Neutrophil (primary cell): ENCODE data around the gene NOL3.

Experiments
- H3K27ac ChIP-seq: fragments of 200-600 bp; sonication (generic); 2 replicates; pipeline ENCODE4 v1.5.1; 2016; ENCODE audit warnings: mild to moderate bottlenecking, moderate library complexity
- H3K27me3 ChIP-seq: fragments of 200-600 bp; sonication (generic); 2 replicates; pipeline ENCODE4 v1.6.0; 2016; ENCODE audit warnings: mild to moderate bottlenecking
- H3K36me3 ChIP-seq: fragments of 200-600 bp; sonication (generic); 2 replicates; pipeline ENCODE4 v1.5.1; 2017
- H3K4me1 ChIP-seq, 2 experiments: fragments of 200-600 bp in 1 of 2; sonication (generic) in 1 of 2; 1 replicate in 1 of 2; 2 replicates in 1 of 2; pipeline versions ENCODE4 v1.5.1 to v1.6.1; 2013 to 2016; ENCODE audit warnings: low read depth in 1 of 2, low read length in 1 of 2, mild to moderate bottlenecking in 1 of 2, moderate library complexity in 1 of 2; ENCODE audit not compliant: control insufficient read depth in 1 of 2, insufficient read depth in 1 of 2
- H3K4me3 ChIP-seq, 2 experiments: fragments of 200-600 bp in 1 of 2; sonication (generic) in 1 of 2; 1 replicate in 1 of 2; 2 replicates in 1 of 2; pipeline ENCODE4 v1.5.1; 2013 to 2016; ENCODE audit warnings: low read depth in 1 of 2, low read length in 1 of 2, mild to moderate bottlenecking in 1 of 2, moderate library complexity in 1 of 2
- H3K9me3 ChIP-seq: fragments of 200-600 bp; sonication (generic); 2 replicates; pipeline ENCODE4 v1.5.1; 2016
- TF ChIP-seq, protein P1 (sequence below): fragments of 200-600 bp; sonication (generic); IDR thresholded peaks from 2 replicates; pipeline ENCODE4 v1.5.1; 2016; ENCODE audit warnings: antibody characterized with exemption

Gene NOL3

DNA sequence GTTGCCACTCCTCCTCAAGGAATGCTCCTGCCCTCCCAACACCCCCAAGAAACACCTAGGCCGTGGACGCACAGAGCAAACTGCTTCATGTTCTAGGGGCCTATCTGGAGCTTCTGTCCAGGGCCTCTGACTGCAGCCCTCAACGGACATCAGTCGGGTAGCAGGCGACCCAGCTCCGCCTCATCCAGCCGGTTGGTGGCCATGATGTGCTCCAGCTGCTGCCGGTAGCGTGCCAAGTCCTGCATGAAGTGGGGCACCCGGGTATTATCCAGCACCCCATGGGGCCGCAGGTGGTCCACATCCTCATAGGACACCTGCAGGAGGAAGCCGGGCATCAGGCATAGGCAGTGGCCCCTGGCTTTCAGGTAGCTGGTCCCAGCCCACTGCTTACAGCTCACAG is 6.3 kb downstream of the NOL3 start:
- TF ChIP-seq, protein P1, sequence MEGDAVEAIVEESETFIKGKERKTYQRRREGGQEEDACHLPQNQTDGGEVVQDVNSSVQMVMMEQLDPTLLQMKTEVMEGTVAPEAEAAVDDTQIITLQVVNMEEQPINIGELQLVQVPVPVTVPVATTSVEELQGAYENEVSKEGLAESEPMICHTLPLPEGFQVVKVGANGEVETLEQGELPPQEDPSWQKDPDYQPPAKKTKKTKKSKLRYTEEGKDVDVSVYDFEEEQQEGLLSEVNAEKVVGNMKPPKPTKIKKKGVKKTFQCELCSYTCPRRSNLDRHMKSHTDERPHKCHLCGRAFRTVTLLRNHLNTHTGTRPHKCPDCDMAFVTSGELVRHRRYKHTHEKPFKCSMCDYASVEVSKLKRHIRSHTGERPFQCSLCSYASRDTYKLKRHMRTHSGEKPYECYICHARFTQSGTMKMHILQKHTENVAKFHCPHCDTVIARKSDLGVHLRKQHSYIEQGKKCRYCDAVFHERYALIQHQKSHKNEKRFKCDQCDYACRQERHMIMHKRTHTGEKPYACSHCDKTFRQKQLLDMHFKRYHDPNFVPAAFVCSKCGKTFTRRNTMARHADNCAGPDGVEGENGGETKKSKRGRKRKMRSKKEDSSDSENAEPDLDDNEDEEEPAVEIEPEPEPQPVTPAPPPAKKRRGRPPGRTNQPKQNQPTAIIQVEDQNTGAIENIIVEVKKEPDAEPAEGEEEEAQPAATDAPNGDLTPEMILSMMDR: no peak
- H3K4me1 ChIP-seq: peaks cover 27 to 28% of the 10 kb centered on the region in 2 experiments

DNA sequence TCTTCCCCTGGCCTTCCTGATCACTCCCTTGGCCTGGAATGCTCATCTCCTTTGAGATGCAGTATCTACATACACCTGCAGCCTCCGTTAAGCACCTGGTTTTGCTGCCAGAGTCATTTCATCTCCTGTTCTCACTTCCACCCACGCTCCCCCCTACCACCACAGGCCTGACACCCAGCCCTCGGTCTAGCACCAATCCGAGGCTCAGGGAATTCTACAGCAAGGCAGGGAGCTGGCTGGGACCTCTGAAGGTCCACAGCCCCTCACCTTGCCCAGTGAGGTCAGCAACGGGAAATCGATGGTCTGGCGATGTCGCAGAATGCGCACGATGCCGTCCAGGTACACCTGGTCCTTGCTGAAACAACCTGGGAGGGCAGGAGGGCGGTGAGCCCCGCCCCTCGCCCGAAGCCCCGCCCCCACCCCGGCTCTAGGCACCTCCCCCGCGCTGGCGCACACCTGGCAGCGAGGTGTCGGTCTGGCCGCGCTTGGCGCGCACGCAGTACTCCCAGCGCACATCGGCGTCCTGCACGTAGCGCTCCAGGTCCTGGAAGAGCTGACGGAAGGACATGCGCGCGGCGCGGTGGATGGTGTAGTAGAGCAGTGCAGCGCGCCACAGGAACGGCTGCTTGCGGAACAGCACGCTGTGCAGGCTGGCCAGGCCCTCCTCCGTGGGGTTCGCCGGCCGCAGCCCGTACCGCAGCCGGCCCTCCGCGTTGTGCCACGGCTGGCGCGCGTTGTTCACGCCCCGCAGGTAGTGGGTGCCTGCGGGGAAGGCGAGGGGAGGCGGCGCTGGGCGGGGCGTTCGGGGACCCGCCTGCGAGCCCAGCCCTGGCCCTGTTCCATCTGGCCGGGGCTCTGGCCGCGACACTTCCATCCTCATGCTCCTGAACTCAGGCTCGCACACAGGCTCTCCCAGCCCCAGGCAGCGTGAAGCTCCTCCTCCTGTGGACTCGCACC is 7.7 kb downstream of the NOL3 start:
- Histone ChIP-seq H3K36me3 (no peaks in the 10 kb centered on the region), H3K27ac (no peak overlapping the region), H3K4me1 (peaks cover 27 to 29% of the 10 kb centered on the region in 2 experiments), H3K27me3 (peaks cover 67% of the 10 kb centered on the region), H3K9me3 (no peaks in the 10 kb centered on the region), H3K4me3 (peak overlapping the region; percentile 27 to 59)
- TF ChIP-seq, protein P1: peak; percentile 17

More for the DNA sequence above, 6.3 kb downstream of the NOL3 start:
- Histone ChIP-seq H3K27ac (no peak overlapping the region), H3K9me3 (no peaks in the 10 kb centered on the region), H3K4me3 (no peak overlapping the region), H3K36me3 (no peaks in the 10 kb centered on the region), H3K27me3 (peaks cover 81% of the 10 kb centered on the region)

- Histone ChIP-seq H3K36me3 (no peaks in the 10 kb centered on the region), H3K27me3 (peaks cover 56% of the 10 kb centered on the region), H3K4me1 (peaks cover 21 to 23% of the 10 kb centered on the region in 2 experiments), H3K9me3 (no peaks in the 10 kb centered on the region), H3K4me3 (no peak overlapping the region), H3K27ac (no peak overlapping the region)
- TF ChIP-seq, protein P1: no peak
Observed at GRCh38 chr16:67179421-67180080, 9.2 kb downstream of the NOL3 start.

- H3K9me3 ChIP-seq: no peaks in the 10 kb centered on the region
- H3K27ac ChIP-seq: no peak overlapping the region
- H3K4me3 ChIP-seq: no peak overlapping the region
- no peaks in the 10 kb centered on the region for H3K36me3 ChIP-seq
- H3K27me3 ChIP-seq: peaks cover 56% of the 10 kb centered on the region
- TF ChIP-seq, protein P1: no peak
- H3K4me1 ChIP-seq: peaks cover 26 to 27% of the 10 kb centered on the region in 2 experiments
Observed at GRCh38 chr16:67180166-67180565, 9.8 kb downstream of the NOL3 start.

- H3K4me3 ChIP-seq: no peak overlapping the region
- no peaks in the 10 kb centered on the region for H3K9me3 ChIP-seq
- H3K36me3 ChIP-seq: no peaks in the 10 kb centered on the region
- H3K4me1 ChIP-seq: peaks cover 34 to 36% of the 10 kb centered on the region in 2 experiments
- TF ChIP-seq, protein P1: no peak
- peaks cover 56% of the 10 kb centered on the region for H3K27me3 ChIP-seq
- H3K27ac ChIP-seq: no peak overlapping the region
Observed at GRCh38 chr16:67181346-67181745, 11.0 kb downstream of the NOL3 start.
